HepG2 (cell line): ENCODE data around the gene CSHL1. TPM values are rescaled to one million over a fixed set of nuclear protein-coding genes. Genes with fewer than 3 reads are reported as not detected.

Experiments
- ATAC-seq: fragments of 200-7000 bp; cut with Tn5 transposase; 3 replicates; pipeline ENCODE4 v1.9.1; 2020; ENCODE audit warnings: mild to moderate bottlenecking, moderate library complexity
- BruUV-seq: library from RNA; stranded (reverse); fragments of 400-500 nt; replicated peaks from 2 replicates; lab custom pipeline; 2021; lab: Mats Ljungman, UMichigan
- CTCF ChIA-PET: fragments of 300-600 bp; formaldehyde crosslinking; extraction: SDS; loops from one replicate; lab custom pipeline; 2021; ENCODE audit warnings: low total read pairs, inconsistent platforms, low intra/inter-chr PET ratio; lab: Yijun Ruan, JAX
- POLR2A ChIA-PET: fragments of 350-600 bp; sonication (Branson Sonifier 250); formaldehyde crosslinking; loops from one replicate; lab custom pipeline; 2020; ENCODE audit warnings: antibody characterized with exemption, inconsistent platforms; lab: Yijun Ruan, JAX
- DNase-seq: peaks from one replicate; pipeline ENCODE4 v3.0.0-alpha.2; 2015; ENCODE audit warnings: low spot score
- FAIRE-seq: peaks from 3 replicates; lab custom pipeline; 2011; peaks lifted over from hg19 to GRCh38; lab: Jason Lieb, UNC
- H2AFZ ChIP-seq: one replicate; pipeline ENCODE4 v1.6.1; 2011; ENCODE audit warnings: low read length, inconsistent platforms
- H3K27ac ChIP-seq: fragments of 300-600 bp; 3 replicates; pipeline ENCODE4 v1.8.0; 2011; ENCODE audit warnings: mixed run types, mild to moderate bottlenecking, mixed read lengths, low read length, inconsistent platforms; ENCODE audit not compliant: insufficient read depth; ENCODE audit errors: extremely low read length
- H3K27me3 ChIP-seq, 2 experiments: fragments of 200-600 bp in 1 of 2; 2 replicates in 1 of 2; 3 replicates in 1 of 2; pipeline versions ENCODE4 v1.6.0 to v1.8.0; 2011; ENCODE audit warnings: low read length in 2 of 2, mild to moderate bottlenecking in 2 of 2, moderate library complexity in 2 of 2, inconsistent platforms in 1 of 2; ENCODE audit not compliant: insufficient read depth in 2 of 2, control insufficient read depth in 1 of 2
- H3K36me3 ChIP-seq, 2 experiments: fragments of 200-600 bp in 1 of 2; replicated peaks in 1 of 2; 2 replicates in 1 of 2; 3 replicates in 1 of 2; pipeline versions ENCODE4 v1.5.1 to v1.8.0; 2011; ENCODE audit warnings: low read length in 2 of 2, inconsistent platforms in 1 of 2; ENCODE audit not compliant: insufficient read depth in 2 of 2, control insufficient read depth in 1 of 2
- H3K4me1 ChIP-seq: 2 replicates; pipeline ENCODE4 v1.5.1; 2012; ENCODE audit warnings: low read length, inconsistent platforms; ENCODE audit not compliant: insufficient read depth
- H3K4me2 ChIP-seq: 2 replicates; pipeline ENCODE4 v1.6.0; 2011; ENCODE audit warnings: low read depth, low read length, inconsistent platforms
- H3K4me3 ChIP-seq, 3 experiments: fragments of 200-600 bp in 1 of 3; sonication (generic), shearing (Covaris generic) in 1 of 3; replicated peaks in 1 of 3; 2 replicates each; pipeline ENCODE4 v1.5.1; 2011 to 2016; ENCODE audit warnings: low read length in 3 of 3, inconsistent platforms in 2 of 3, low read depth in 2 of 3, mild to moderate bottlenecking in 2 of 3, control low read depth in 1 of 3, mixed read lengths in 1 of 3; ENCODE audit not compliant: insufficient read depth in 1 of 3
- H3K79me2 ChIP-seq: one replicate; pipeline ENCODE4 v1.6.1; 2011; ENCODE audit warnings: low read length, inconsistent platforms; ENCODE audit not compliant: insufficient read depth
- H3K9ac ChIP-seq: 2 replicates; pipeline ENCODE4 v1.6.0; 2011; ENCODE audit warnings: mild to moderate bottlenecking, low read depth, low read length, inconsistent platforms; ENCODE audit not compliant: insufficient read depth
- H3K9me3 ChIP-seq: 2 replicates; pipeline ENCODE4 v1.5.1; 2012; ENCODE audit warnings: mild to moderate bottlenecking, low read length
- H4K20me1 ChIP-seq: 2 replicates; pipeline ENCODE4 v1.6.0; 2011; ENCODE audit warnings: inconsistent platforms, mild to moderate bottlenecking, low read length, moderate library complexity; ENCODE audit not compliant: insufficient read depth
- SKI ChIP-seq: fragments of 450-650 bp; IDR thresholded peaks from one replicate; pipeline ENCODE4 v1.6.1; 2018; ENCODE audit warnings: mild to moderate bottlenecking; ENCODE audit not compliant: partially characterized antibody
- ZMYM3 ChIP-seq: sonication (generic); formaldehyde crosslinking; IDR thresholded peaks from 2 replicates; pipeline ENCODE4 v1.5.1; 2020; ENCODE audit warnings: mild to moderate bottlenecking, missing genetic modification reagents
- ZNF563 ChIP-seq: sonication (generic); formaldehyde crosslinking; IDR thresholded peaks from 2 replicates; pipeline ENCODE4 v1.8.0; 2022; ENCODE audit warnings: mild to moderate bottlenecking, moderate library complexity, missing genetic modification reagents
- ZNF687 ChIP-seq: sonication (generic); formaldehyde crosslinking; IDR thresholded peaks from 2 replicates; pipeline ENCODE4 v1.5.1; 2020; ENCODE audit warnings: mild to moderate bottlenecking, missing genetic modification reagents, moderate library complexity
- ZNF766 ChIP-seq: sonication (generic); formaldehyde crosslinking; IDR thresholded peaks from 2 replicates; pipeline ENCODE4 v1.5.0; 2020; ENCODE audit warnings: missing genetic modification reagents, borderline replicate concordance
- ZNF768 ChIP-seq: sonication (generic); formaldehyde crosslinking; IDR thresholded peaks from 2 replicates; pipeline ENCODE4 v1.4.0; 2020; ENCODE audit warnings: missing genetic modification reagents
- WGBS: methylation state at CpG from one replicate; pipeline ENCODE4 v1.1.6; 2017; ENCODE audit warnings: low lambda C conversion rate; 5-methylcytosine and 5-hydroxymethylcytosine counted together
- in situ Hi-C: cut with HindIII; loops from 2 replicates; pipeline ENCODE4 v1.10.0; 2017; ENCODE audit warnings: low pct_unique_long_range_greater_than_20kb; ENCODE audit not compliant: extremely low pct_ligation_motif_present
- intact Hi-C: fragments of 100-400 bp; cut with micrococcal nuclease; formaldehyde crosslinking; loops from one replicate; pipeline ENCODE4 v1.10.0; 2022; ENCODE audit not compliant: unreplicated experiment
- polyA plus RNA-seq, 8 experiments: library from polyadenylated mRNA; depleted of rRNA in 3 of 8; stranded (reverse) in 7 of 8; unstranded in 1 of 8; fragments of >200 nt; fragmentation: Illumina TruSeq in 4 of 8; extraction: Trizol in 4 of 8; gene quantifications; 2 replicates each; pipeline versions ENCODE4 v1.2.1 to v1.2.3, GENCODE V29; 2011 to 2016; ENCODE audit warnings: low read depth in 4 of 8, missing spikeins in 1 of 8, mixed read lengths in 1 of 8; ENCODE audit not compliant: insufficient read depth in 1 of 8
- total RNA-seq, 5 experiments: library from RNA; depleted of rRNA; stranded (reverse); fragments of >200 nt; fragmentation: Illumina TruSeq; extraction: Trizol; gene quantifications; 2 replicates each; pipeline ENCODE4 v1.2.3, GENCODE V29; 2016; ENCODE audit warnings: low read depth in 1 of 5

The CSHL1 gene
- total and polyA plus RNA-seq, 2 of the 13 experiments (the other 11 are each of a cell fraction or from before 2014, with no cell fraction given) = not detected

GRCh38 chr17:63944736-63945499 is 33.9 kb upstream of the CSHL1 start:
- Histone ChIP-seq H3K27me3 (peaks cover 8 to 34% of the 10 kb centered on the region in 2 experiments; a peak in 4 of 5 replicates), H3K27ac (no peak overlapping the region), H3K4me2 (peak overlapping the region; percentile 92; the same call in 1 of the 2 replicates), H4K20me1 (no peaks in the 10 kb centered on the region), H3K9ac (no peak overlapping the region), H3K36me3 (no peaks in the 10 kb centered on the region), H3K9me3 (no peaks in the 10 kb centered on the region), H3K4me1 (peaks cover 17% of the 10 kb centered on the region), H2AFZ (no peak overlapping the region), H3K79me2 (no peaks in the 10 kb centered on the region), H3K4me3 (no peak overlapping the region)
- peak; percentile 8; the same call in 1 of the 2 replicates for TF ChIP-seq ZNF687 (CRISPR knock-in tag)
- peak; percentile 37; the same call in 1 of the 2 replicates for TF ChIP-seq ZNF563 (CRISPR knock-in tag)
- TF ChIP-seq SKI = peak; percentile 15
- TF ChIP-seq ZMYM3 (CRISPR knock-in tag) = peak; percentile 89
- TF ChIP-seq ZNF768 (CRISPR knock-in tag) = peak; percentile 97
- TF ChIP-seq ZNF766 = no peak
- intact Hi-C loops = no loop called here
- BruUV-seq = no TSS peak
- ChIA-PET POLR2A (interaction anchor here (1.4 kb wide), 1 partner anchor 172 kb away, joined by 4 read pairs; the partner anchor contains the start of genes CCDC47 and DDX42), CTCF (interaction anchor here (2.4 to 3.4 kb wide), 2 partner anchors 26 to 33 kb away, joined by 10 to 25 read pairs; partner anchors contain the start of genes CSHL1 and GH1)
- WGBS = 36% methylated on average over 20 of the region's 24 CpGs
- FAIRE-seq (no peak), DNase-seq (no peak), ATAC-seq (no peak)
- in situ Hi-C loops = loop anchor here (5.0 kb wide), 1 partner anchor 33 kb away; the partner anchor contains the start of gene CSHL1
